Hematopoietic multipotent progenitor cell treated with erythropoietin and hydrocortisone succinate and interleukin-3 and kit ligand, for 8 days (in vitro differentiated cells): ENCODE data around the gene RRP8.
A peak's percentile ranks its signal among the peaks of the same experiment; 100 is the strongest.

ENCODE experiments used
- DNase-seq: peaks from one replicate; pipeline ENCODE4 v3.0.0-alpha.2; 2015

RRP8 gene

GRCh38 chr11:6632116-6633073 is 29.0 kb upstream of the RRP8 start:
- DNase-seq, result no peak

- DNase-seq, result no peak
Observed at GRCh38 chr11:6631361-6631890, 28.0 kb upstream of the RRP8 start.

GRCh38 chr11:6630632-6631291 is 27.3 kb upstream of the RRP8 start:
- no peak for DNase-seq

- no peak for DNase-seq
Observed at GRCh38 chr11:6629892-6630631, 26.6 kb upstream of the RRP8 start.

GRCh38 chr11:6629573-6629891 is 26.1 kb upstream of the RRP8 start:
- DNase-seq, result no peak

- no peak for DNase-seq
Observed at GRCh38 chr11:6628526-6628925, 25.1 kb upstream of the RRP8 start.

GRCh38 chr11:6627762-6628241 is 24.4 kb upstream of the RRP8 start:
- no peak for DNase-seq

GRCh38 chr11:6626971-6627761 is 23.8 kb upstream of the RRP8 start:
- DNase-seq, result no peak

- DNase-seq, result no peak
Observed at GRCh38 chr11:6625832-6626420, 22.5 kb upstream of the RRP8 start.

- DNase-seq, result no peak
Observed at GRCh38 chr11:6625156-6625831, 21.9 kb upstream of the RRP8 start.

GRCh38 chr11:6623391-6624363 is 20.3 kb upstream of the RRP8 start:
- no peak for DNase-seq

- no peak for DNase-seq
Observed at GRCh38 chr11:6622261-6623171, 19.1 kb upstream of the RRP8 start.

- no peak for DNase-seq
Observed at GRCh38 chr11:6621711-6622211, 18.3 kb upstream of the RRP8 start.

GRCh38 chr11:6620636-6621035 is 17.2 kb upstream of the RRP8 start:
- DNase-seq, result no peak

- peak; percentile 96 for DNase-seq
Observed at GRCh38 chr11:6619004-6619745, 15.8 kb upstream of the RRP8 start, which contains the start of gene TPP1. TPP1 (minus strand) TSS chr11:6619422; CDS start chr11:6619400, 22 bp downstream.

- DNase-seq, result peak; percentile 85
Observed at GRCh38 chr11:6618117-6619003, 14.9 kb upstream of the RRP8 start.

GRCh38 chr11:6617315-6617781 is 13.9 kb upstream of the RRP8 start:
- DNase-seq, result no peak
